ENCODE results near the gene GOLGA8N. TPM values are rescaled to one million over a fixed set of nuclear protein-coding genes. Genes with fewer than 3 reads are reported as not detected.

The GOLGA8N gene
- total and polyA plus RNA-seq, 4 donors: 1.1 to 6.8 (median 3.0) TPM

- no peak for TF ChIP-seq TAF1 (conservative IDR thresholded peaks at IDR 0.05)
- no peak for TF ChIP-seq ZBTB33 (IDR thresholded peaks at IDR 0.05)
- TF ChIP-seq FOXA2 (IDR thresholded peaks at IDR 0.05): no peak
- no peak for TF ChIP-seq HNF4G (IDR thresholded peaks at IDR 0.05)
- TF ChIP-seq GABPA (IDR thresholded peaks at IDR 0.05 in 1 of 2, conservative IDR thresholded peaks at IDR 0.05 in 1 of 2): no peak
- no peak for TF ChIP-seq JUND (IDR thresholded peaks at IDR 0.05)
- no peak for TF ChIP-seq HNF4A (conservative IDR thresholded peaks at IDR 0.05)
- TF ChIP-seq, protein P1, sequence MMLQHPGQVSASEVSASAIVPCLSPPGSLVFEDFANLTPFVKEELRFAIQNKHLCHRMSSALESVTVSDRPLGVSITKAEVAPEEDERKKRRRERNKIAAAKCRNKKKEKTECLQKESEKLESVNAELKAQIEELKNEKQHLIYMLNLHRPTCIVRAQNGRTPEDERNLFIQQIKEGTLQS (IDR thresholded peaks at IDR 0.05): no peak
- no peak for TF ChIP-seq NR2F2 (IDR thresholded peaks at IDR 0.05)
- TF ChIP-seq MAX (IDR thresholded peaks at IDR 0.05): no peak
- TF ChIP-seq RAD21 (IDR thresholded peaks at IDR 0.05): no peak
- no peak for TF ChIP-seq YY1 (IDR thresholded peaks at IDR 0.05)
- 59% methylated on average over 5 of the region's 5 CpGs for WGBS
- no peak overlapping the region for H3K27ac ChIP-seq (ENCODE audit: low read depth in 1 of 2, low read length in 2 of 2)
- H3K4me3 ChIP-seq (ENCODE audit: low read depth in 1 of 3, low read length in 3 of 3): no peak overlapping the region
- no peaks in the 10 kb centered on the region for H3K27me3 ChIP-seq (ENCODE audit: control insufficient read depth in 4 of 4, insufficient read depth in 4 of 4, low read length in 3 of 4)
- no peaks in the 10 kb centered on the region for H3K4me1 ChIP-seq (ENCODE audit: control insufficient read depth in 4 of 4, insufficient read depth in 4 of 4, low read length in 3 of 4)
- no peak overlapping the region for H3K9ac ChIP-seq (ENCODE audit: low read depth in 1 of 2, low read length in 2 of 2)
- H3K9me3 ChIP-seq (ENCODE audit: control insufficient read depth in 4 of 4, low read length in 3 of 4): no peaks in the 10 kb centered on the region
- DNase-seq (ENCODE audit: low spot score): no peak
- H3K36me3 ChIP-seq (ENCODE audit: control insufficient read depth in 4 of 4, insufficient read depth in 3 of 4, low read depth in 1 of 4, low read length in 3 of 4): no peaks in the 10 kb centered on the region
Measured at GRCh38 chr15:32642667-32643435, 49.6 kb downstream of the GOLGA8N start.

- Histone ChIP-seq H3K4me3 (ENCODE audit: low read depth in 1 of 3, low read length in 3 of 3) (no peak overlapping the region), H3K9me3 (ENCODE audit: control insufficient read depth in 4 of 4, low read length in 3 of 4) (no peaks in the 10 kb centered on the region), H3K36me3 (ENCODE audit: control insufficient read depth in 4 of 4, insufficient read depth in 3 of 4, low read depth in 1 of 4, low read length in 3 of 4) (no peaks in the 10 kb centered on the region), H3K4me1 (ENCODE audit: control insufficient read depth in 4 of 4, insufficient read depth in 4 of 4, low read length in 3 of 4) (no peaks in the 10 kb centered on the region), H3K27me3 (ENCODE audit: control insufficient read depth in 4 of 4, insufficient read depth in 4 of 4, low read length in 3 of 4) (no peaks in the 10 kb centered on the region), H3K27ac (ENCODE audit: low read depth in 1 of 2, low read length in 2 of 2) (no peak overlapping the region), H3K9ac (ENCODE audit: low read depth in 1 of 2, low read length in 2 of 2) (no peak overlapping the region)
- TF ChIP-seq ZBTB33 (IDR thresholded peaks at IDR 0.05) (no peak), JUND (IDR thresholded peaks at IDR 0.05) (no peak), MAX (IDR thresholded peaks at IDR 0.05) (no peak), SP1 (IDR thresholded peaks at IDR 0.05) (no peak), RAD21 (IDR thresholded peaks at IDR 0.05) (no peak), HNF4G (IDR thresholded peaks at IDR 0.05) (no peak), TAF1 (conservative IDR thresholded peaks at IDR 0.05) (no peak), FOXA2 (IDR thresholded peaks at IDR 0.05) (no peak), HNF4A (conservative IDR thresholded peaks at IDR 0.05) (no peak), RXRA (IDR thresholded peaks at IDR 0.05) (no peak), EGR1 (IDR thresholded peaks at IDR 0.05; ENCODE audit: low read depth in 2 of 2) (no peak), FOXA1 (IDR thresholded peaks at IDR 0.05) (no peak), YY1 (IDR thresholded peaks at IDR 0.05) (no peak), NR2F2 (IDR thresholded peaks at IDR 0.05) (no peak), GABPA (IDR thresholded peaks at IDR 0.05 in 1 of 2, conservative IDR thresholded peaks at IDR 0.05 in 1 of 2) (no peak)
- TF ChIP-seq, protein P1 (IDR thresholded peaks at IDR 0.05): no peak
- TF ChIP-seq, protein P2, sequence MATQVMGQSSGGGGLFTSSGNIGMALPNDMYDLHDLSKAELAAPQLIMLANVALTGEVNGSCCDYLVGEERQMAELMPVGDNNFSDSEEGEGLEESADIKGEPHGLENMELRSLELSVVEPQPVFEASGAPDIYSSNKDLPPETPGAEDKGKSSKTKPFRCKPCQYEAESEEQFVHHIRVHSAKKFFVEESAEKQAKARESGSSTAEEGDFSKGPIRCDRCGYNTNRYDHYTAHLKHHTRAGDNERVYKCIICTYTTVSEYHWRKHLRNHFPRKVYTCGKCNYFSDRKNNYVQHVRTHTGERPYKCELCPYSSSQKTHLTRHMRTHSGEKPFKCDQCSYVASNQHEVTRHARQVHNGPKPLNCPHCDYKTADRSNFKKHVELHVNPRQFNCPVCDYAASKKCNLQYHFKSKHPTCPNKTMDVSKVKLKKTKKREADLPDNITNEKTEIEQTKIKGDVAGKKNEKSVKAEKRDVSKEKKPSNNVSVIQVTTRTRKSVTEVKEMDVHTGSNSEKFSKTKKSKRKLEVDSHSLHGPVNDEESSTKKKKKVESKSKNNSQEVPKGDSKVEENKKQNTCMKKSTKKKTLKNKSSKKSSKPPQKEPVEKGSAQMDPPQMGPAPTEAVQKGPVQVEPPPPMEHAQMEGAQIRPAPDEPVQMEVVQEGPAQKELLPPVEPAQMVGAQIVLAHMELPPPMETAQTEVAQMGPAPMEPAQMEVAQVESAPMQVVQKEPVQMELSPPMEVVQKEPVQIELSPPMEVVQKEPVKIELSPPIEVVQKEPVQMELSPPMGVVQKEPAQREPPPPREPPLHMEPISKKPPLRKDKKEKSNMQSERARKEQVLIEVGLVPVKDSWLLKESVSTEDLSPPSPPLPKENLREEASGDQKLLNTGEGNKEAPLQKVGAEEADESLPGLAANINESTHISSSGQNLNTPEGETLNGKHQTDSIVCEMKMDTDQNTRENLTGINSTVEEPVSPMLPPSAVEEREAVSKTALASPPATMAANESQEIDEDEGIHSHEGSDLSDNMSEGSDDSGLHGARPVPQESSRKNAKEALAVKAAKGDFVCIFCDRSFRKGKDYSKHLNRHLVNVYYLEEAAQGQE (IDR thresholded peaks at IDR 0.05): no peak
- TF ChIP-seq, protein P3, sequence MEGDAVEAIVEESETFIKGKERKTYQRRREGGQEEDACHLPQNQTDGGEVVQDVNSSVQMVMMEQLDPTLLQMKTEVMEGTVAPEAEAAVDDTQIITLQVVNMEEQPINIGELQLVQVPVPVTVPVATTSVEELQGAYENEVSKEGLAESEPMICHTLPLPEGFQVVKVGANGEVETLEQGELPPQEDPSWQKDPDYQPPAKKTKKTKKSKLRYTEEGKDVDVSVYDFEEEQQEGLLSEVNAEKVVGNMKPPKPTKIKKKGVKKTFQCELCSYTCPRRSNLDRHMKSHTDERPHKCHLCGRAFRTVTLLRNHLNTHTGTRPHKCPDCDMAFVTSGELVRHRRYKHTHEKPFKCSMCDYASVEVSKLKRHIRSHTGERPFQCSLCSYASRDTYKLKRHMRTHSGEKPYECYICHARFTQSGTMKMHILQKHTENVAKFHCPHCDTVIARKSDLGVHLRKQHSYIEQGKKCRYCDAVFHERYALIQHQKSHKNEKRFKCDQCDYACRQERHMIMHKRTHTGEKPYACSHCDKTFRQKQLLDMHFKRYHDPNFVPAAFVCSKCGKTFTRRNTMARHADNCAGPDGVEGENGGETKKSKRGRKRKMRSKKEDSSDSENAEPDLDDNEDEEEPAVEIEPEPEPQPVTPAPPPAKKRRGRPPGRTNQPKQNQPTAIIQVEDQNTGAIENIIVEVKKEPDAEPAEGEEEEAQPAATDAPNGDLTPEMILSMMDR (IDR thresholded peaks at IDR 0.05; ENCODE audit: low read depth, low read length, missing input control): no peak
- no peak for DNase-seq (ENCODE audit: low spot score)
- WGBS: 94% methylated on average over 1 of the region's 1 CpG
Measured at GRCh38 chr15:32643907-32644445, 50.7 kb downstream of the GOLGA8N start.

Data from liver (tissue), 9 donors.